ENCODE measurements around the gene TKTL1. TPM values are rescaled to one million over a fixed set of nuclear protein-coding genes. Genes with fewer than 3 reads are reported as not detected.
"Not testable (repeated sequence)": the region's sequence is repeated elsewhere in the genome, so short reads cannot be mapped to it uniquely, and the experiment has no call there.

Gene TKTL1
- total RNA-seq, 2 experiments from 2014 or later: 0.19 TPM; not detected in 1

- CTCF ChIA-PET: no interaction called here
- POLR2A ChIA-PET: no interaction called here
These were observed 38.9 kb downstream of the TKTL1 start for GRCh38 chrX:154334496-154334895.

- CTCF ChIA-PET, POLR2A ChIA-PET: not testable (repeated sequence)
These were observed 46.1 kb downstream of the TKTL1 start for GRCh38 chrX:154341399-154342298.

DNA sequence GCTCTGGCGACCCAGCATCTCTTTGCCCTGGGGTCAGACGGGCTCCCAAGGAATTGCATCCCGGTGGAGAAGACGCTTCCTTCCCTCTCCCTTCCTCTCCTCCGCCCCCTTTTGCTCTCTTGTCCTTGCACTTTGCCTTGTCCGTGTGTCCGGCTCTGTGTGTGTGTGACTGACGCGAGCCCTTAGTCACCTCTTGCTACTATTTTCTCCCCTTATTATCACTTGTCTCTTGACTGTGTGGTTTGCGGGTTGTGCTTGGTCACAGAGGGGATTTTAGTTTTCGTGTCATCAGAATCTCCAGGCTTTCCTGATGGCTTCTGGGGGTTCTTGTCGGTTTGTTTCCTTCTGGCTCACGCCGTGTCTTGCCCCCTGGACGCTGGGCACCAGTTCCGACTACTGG, 47.5 kb downstream of the TKTL1 start:
- CTCF ChIA-PET, POLR2A ChIA-PET: not testable (repeated sequence)

DNA sequence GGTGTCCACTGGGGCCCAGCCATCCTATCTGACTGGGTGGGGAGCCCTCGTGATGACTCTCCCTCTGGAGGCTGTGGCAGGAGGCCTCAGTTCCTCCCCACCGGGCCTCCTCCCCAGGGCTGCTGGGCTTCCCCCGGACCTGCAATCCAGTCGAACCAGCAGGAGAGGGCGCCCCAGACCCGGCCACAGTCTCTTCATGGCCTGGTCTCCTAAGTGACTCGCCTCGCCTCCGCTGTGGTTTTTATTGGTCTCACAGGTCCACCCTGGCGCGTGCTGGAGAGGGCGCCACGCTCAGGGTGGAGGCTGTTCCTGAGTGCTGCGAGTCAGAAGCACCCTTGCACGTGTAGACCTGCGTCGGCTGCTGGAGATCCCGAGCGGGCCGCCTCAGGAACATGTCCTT, 48.0 kb downstream of the TKTL1 start:
- POLR2A ChIA-PET, CTCF ChIA-PET: not testable (repeated sequence)

GRCh38 chrX:154348114-154348531, 52.5 kb downstream of the TKTL1 start:
- POLR2A ChIA-PET: interaction anchor here (0.7 kb wide), 1 partner anchor 34 kb away, joined by 4 read pairs; no protein-coding TSS in a partner anchor
- CTCF ChIA-PET: no interaction called here

DNA sequence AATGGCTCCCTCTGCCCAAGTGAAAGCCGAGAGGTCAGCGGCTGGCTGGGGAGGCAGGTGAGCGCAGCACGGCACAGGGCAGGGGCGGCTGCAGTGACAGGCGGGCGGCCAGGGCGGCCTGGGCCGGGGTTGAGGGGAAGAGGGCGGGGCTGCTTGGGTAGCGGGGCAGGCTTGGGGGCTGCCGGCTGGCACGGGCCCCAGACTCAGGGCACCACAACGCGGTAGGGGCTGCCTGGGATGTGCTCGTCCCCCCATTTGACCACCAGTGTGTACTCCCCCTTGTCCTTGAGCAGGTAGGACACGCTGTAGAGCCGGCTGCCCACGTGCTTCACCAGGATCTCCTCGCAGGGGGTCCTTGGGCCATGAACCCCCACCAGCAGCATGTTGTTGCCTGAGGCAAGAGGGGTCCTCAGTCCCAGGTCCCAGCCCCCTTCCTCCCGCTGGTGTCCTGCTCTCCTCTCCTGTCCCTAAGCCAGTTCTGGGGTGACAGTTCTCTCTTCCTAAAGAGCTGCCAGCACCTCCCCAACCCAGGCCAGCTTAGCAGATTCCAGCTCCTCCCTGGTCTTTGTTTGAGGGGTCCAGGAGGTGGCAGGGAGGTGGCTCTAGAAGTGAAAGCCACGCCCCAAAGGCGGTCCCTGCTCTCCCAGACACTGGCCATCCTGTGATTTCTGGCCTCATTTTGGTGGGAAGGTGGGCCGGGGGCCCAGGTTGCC, 53.2 kb downstream of the TKTL1 start:
- POLR2A ChIA-PET: interaction anchor here (0.9 to 1.0 kb wide), 2 partner anchors 13 to 22 kb away, joined by 3 read pairs; no protein-coding TSS in a partner anchor
- CTCF ChIA-PET: no interaction called here

DNA sequence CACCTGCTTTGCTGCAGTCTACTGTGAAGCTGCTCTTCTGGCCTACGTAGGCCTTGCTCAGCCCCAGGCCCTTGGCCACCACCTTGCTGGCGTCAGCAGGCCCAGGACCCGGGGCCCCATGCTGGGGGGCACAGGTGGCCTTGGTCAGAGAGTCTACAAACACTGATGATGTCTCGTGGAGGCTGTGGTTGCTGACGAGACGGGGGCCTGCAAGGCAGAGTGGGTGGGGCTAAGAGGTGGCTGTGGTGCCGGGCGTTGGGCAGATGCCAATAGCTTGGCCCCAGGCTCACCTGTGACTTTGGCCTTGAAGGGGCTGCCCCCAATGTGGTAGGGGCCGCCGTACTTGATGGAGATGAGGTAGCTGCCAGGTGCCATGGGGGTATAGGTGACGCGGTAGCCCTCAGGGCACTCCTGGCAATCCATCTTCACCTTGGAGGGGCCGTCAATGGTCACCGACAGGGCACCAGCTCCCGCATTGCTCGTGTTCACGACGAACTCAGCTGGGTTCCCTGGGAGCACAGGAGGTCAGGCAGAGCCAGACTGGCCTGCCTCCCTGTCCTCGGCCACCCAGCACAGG, 53.9 kb downstream of the TKTL1 start:
- ChIA-PET POLR2A (interaction anchor here (0.9 to 1.0 kb wide), 2 partner anchors 12 to 22 kb away, joined by 3 read pairs; no protein-coding TSS in a partner anchor), CTCF (no interaction called here)

- CTCF ChIA-PET: no interaction called here
- POLR2A ChIA-PET: interaction anchor here (0.9 kb wide), 1 partner anchor 21 kb away, joined by 3 read pairs; no protein-coding TSS in a partner anchor
These were observed 54.4 kb downstream of the TKTL1 start for GRCh38 chrX:154349979-154350378.

DNA sequence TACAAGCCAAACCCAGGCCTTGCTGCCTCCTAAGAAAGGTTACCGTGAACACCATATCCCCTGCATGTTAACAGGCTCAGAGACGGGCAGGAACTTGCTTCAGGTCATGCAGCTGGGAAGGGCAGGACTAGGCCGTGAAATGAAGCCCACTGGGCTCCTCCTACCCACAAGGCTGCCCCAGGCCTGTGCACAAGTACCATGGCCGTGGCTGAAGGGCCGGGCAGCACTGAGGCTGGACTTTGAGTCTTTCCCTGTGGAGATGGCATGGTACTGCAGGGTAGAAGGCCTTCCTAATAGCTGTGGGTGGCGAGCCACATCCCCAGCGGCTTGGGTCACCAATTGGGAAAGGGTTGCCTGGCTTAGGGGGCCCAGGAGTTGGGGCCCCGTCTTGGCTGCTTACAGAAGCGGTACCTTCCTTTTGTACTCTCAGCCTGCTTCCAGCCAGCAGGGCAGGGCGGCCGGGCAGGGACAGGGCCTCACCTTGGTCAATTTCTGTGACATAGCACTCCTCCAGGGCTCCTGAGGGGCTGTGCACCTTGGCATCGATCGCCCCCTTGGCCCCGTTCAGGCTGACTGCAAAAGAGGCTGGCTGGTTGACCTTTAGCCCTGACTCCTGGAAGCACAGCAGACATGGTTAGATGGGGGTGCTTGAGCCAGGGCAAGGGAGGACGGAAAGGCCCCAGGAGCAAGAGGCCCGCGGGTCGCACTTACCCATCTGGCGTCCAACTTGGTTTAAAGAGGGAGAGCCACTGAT, 55.0 kb downstream of the TKTL1 start:
- CTCF ChIA-PET: no interaction called here
- POLR2A ChIA-PET: no interaction called here

GRCh38 chrX:154351183-154352011, 55.8 kb downstream of the TKTL1 start:
- POLR2A ChIA-PET: interaction anchor here (0.6 kb wide), 1 partner anchor 26 kb away, joined by 7 read pairs; no protein-coding TSS in a partner anchor
- CTCF ChIA-PET: no interaction called here

- CTCF ChIA-PET: no interaction called here
- POLR2A ChIA-PET: interaction anchor here (0.6 kb wide), 1 partner anchor 25 kb away, joined by 7 read pairs; no protein-coding TSS in a partner anchor
These were observed 56.4 kb downstream of the TKTL1 start for GRCh38 chrX:154352012-154352401.

DNA sequence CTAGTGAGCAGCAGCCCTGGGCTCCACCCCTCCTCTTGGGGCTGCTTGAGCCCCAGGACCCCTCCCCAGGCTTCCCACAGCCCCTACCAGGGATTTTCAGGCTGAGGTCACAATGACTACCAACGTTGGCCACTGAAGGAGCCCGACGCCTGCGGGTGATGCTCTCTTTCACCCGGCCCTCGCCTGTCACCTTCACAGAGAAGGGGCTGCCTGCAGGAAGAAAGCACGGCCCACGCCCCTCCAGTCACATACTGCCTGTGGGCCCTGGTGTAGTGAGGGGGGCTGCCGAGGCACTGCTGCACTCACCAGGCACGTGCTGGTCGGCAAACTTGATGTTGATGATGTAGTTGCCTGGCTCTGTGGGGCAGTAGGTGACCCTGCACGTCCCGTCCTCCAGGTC, 56.9 kb downstream of the TKTL1 start:
- POLR2A ChIA-PET: no interaction called here
- CTCF ChIA-PET: no interaction called here

DNA sequence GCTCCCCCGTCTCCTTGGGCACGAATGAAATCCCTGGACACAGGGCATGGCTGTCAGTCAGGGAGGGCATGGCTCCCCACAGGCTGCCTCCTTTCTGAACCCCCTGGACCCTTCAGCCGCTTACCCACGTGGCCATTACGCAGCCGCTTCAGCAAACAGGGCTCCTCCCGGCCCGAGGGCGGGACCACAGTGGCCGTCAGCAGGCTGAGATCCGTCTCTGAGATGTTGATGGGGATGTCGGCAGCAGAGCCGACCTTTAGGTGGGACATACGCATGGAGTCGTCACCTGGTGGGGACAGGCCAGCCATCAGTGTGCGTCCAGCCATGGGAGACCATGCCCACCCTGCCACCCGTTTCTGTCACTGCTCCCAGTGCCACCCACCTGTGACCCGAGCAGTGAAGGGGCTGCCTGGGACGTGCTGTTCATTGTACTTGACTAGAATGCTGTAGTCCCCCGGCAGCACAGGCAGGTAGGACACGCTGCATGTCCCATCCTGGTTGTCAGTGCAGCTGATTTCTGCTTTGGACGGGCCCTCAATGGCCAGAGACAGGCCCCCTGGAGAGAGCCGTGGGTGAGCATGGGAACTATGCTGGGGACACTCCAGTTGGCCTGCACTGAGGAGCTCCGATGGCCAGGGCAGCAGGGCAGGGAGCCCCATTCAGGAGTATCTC, 57.7 kb downstream of the TKTL1 start:
- POLR2A ChIA-PET: no interaction called here

GRCh38 chrX:154354013-154354412, 58.4 kb downstream of the TKTL1 start:
- ChIA-PET POLR2A (no interaction called here), CTCF (no interaction called here)

More for the DNA sequence above, 57.7 kb downstream of the TKTL1 start:
- CTCF ChIA-PET: no interaction called here

- CTCF ChIA-PET: no interaction called here
- POLR2A ChIA-PET: no interaction called here
These were observed 58.9 kb downstream of the TKTL1 start for GRCh38 chrX:154354516-154354915.

DNA sequence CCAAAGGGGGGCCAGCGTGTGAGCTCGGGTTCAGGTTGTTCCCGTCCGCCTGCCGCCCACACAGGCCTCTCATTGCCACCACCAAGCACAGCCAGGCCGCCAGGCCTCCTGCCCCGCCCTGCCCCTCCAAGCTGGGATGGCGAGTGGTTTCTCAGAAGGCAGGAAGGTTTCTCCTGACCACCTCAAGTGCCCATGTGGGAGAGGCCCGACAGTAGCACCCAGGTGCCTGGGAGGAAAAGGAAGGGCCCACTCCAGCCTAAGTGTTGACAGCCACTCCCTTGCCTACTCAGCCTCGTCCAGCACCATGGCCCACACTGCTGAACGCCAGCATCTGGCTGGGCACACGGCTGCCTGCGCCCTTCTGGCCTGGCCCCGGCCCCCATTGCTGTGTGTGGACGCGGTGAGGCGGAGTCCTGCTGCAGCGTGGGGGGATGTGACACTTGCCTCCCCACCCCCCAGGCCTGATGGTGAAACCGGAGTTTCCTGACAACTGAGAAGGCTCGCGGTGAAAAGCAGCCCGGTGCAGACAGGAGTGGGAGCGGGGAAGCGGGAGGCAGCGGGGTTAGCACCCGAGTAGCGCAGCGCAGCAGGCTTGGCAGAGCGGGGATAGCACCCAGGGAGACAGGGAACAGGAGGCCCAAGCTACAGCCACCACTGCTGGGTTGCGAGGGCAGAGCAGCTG, 59.6 kb downstream of the TKTL1 start:
- CTCF ChIA-PET: no interaction called here

DNA sequence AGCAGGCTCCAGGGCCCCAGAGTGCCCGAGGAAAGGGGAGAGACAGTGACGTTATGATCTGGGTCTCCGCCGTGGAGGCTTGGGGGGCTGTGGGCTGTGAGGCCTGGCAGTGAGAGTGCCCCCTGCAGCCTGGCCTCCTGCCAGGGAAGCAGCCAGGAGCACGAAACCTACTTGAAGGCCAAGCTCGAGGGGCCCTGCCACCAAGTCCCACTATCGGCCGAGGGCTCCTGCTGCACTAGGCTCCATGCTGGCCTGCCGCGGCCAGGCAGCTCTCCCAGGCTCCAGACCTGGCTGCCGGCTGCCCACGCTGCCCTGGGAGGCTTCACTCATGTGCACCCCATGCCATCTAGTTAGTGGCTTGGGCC, 60.2 kb downstream of the TKTL1 start:
- ChIA-PET CTCF (no interaction called here), POLR2A (no interaction called here)

More for the DNA sequence above, 59.6 kb downstream of the TKTL1 start:
- POLR2A ChIA-PET: no interaction called here

- CTCF ChIA-PET: no interaction called here
- POLR2A ChIA-PET: no interaction called here
These were observed 61.0 kb downstream of the TKTL1 start for GRCh38 chrX:154356596-154356995.
